Fibroblast of villous mesenchyme (primary cell): ENCODE results near the gene CALU. TPM values are rescaled to one million over a fixed set of nuclear protein-coding genes. Genes with fewer than 3 reads are reported as not detected.

Experiments
- DNase-seq: peaks from one replicate; pipeline ENCODE4 v3.0.0-alpha.2; 2010; ENCODE audit warnings: low read depth
- H3K4me3 ChIP-seq: 2 replicates; pipeline ENCODE4 v1.5.1; 2011; ENCODE audit warnings: low read depth, mild to moderate bottlenecking, low read length
- CTCF ChIP-seq: IDR thresholded peaks from 2 replicates; pipeline ENCODE4 v1.5.1; 2012; ENCODE audit warnings: low read depth, mild to moderate bottlenecking, low read length; ENCODE audit not compliant: insufficient read depth
- total RNA-seq: library from RNA; depleted of rRNA; stranded (reverse); fragments of >200 nt; gene quantifications from 2 replicates; pipeline ENCODE4 v1.2.3, GENCODE V29; 2012

Gene CALU
- 689 and 855 TPM in 2 replicates for total RNA-seq

- DNase-seq = peak; percentile 98
- peak within 1 kb of the TSS; percentile 80 for H3K4me3 ChIP-seq
- no peak for TF ChIP-seq CTCF
Measured at GRCh38 chr7:128739048-128739962, at the start of gene CALU. Gene CALU (plus strand): TSS chr7:128739359. CDS start chr7:128748584, 9,225 bp downstream.

GRCh38 chr7:128691227-128691626 is 47.9 kb upstream of the CALU start:
- no peak overlapping the region for H3K4me3 ChIP-seq
- no peak for DNase-seq
- TF ChIP-seq CTCF = no peak

DNA sequence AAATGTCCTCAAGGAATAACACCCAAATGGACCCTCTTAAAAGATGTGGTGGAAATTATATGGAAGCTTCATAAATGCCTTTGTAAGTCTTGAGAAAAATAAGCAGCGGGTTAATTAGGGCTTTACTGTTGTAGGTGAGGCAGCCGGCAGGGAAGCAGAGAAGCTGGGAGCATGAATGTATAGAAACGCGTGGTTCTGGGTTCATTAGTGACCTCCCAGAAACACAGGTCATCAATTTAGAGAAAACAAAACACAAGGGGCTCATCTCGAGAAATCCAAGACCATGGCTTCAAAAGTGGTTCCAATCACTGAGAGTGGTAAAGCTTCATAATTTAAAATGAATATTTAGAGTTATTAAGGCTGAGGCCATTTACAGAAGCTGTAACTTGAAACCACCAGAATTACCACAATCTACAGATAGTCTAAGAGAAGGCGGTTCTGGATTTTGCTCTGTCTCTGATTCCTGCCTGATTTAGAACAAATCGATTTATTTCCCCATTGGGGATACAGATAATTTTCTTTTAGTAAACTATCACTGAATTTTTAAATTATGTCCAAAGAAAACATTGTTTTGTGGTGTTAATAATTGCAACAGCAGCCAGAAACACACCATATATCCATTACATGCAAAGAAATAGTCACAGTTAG is 46.4 kb upstream of the CALU start:
- TF ChIP-seq CTCF = no peak
- no peak overlapping the region for H3K4me3 ChIP-seq
- no peak for DNase-seq

GRCh38 chr7:128693373-128694015 is 45.7 kb upstream of the CALU start:
- no peak for TF ChIP-seq CTCF
- no peak for DNase-seq

GRCh38 chr7:128694738-128695137 is 44.4 kb upstream of the CALU start:
- H3K4me3 ChIP-seq = no peak overlapping the region
- TF ChIP-seq CTCF = no peak
- DNase-seq = no peak

More at GRCh38 chr7:128693373-128694015, 45.7 kb upstream of the CALU start:
- H3K4me3 ChIP-seq = no peak overlapping the region

DNA sequence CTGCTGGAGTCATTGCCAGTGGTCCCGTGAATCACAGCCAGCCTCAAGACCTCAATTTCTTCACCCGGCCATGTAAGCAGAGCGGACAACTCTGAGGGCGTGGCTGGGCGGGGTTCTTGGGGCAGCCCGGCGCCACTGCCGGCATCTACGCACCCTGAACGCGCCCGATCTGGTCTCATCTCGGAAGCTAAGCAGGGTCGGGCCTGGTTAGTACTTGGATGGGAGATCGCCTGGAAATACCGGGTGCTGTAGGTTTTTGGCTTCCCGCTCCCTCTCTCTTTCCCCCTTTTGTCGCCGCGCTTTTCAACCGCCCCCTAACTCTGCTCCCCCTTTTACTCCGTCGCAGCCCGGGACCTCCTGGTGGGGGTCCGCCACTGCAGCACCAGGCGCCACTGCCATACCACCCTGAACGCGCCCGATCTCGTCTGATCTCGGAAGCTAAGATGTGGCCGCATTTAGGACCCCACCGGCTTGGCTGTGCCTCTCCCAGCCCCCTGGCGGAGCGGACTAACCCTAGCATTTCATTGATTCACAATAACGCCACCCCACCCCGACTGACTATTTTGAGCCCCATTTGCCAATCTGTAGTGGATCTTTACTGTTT is 41.8 kb upstream of the CALU start:
- H3K4me3 ChIP-seq = peak overlapping the region; percentile 66
- peak; percentile 49 for TF ChIP-seq CTCF
- peak; percentile 71 for DNase-seq
